Measurements from ENCODE around the gene PCNT. TPM values are rescaled to one million over a fixed set of nuclear protein-coding genes. Genes with fewer than 3 reads are reported as not detected.

PCNT gene
- total RNA-seq, 1 donor, result 19.2 TPM

DNA sequence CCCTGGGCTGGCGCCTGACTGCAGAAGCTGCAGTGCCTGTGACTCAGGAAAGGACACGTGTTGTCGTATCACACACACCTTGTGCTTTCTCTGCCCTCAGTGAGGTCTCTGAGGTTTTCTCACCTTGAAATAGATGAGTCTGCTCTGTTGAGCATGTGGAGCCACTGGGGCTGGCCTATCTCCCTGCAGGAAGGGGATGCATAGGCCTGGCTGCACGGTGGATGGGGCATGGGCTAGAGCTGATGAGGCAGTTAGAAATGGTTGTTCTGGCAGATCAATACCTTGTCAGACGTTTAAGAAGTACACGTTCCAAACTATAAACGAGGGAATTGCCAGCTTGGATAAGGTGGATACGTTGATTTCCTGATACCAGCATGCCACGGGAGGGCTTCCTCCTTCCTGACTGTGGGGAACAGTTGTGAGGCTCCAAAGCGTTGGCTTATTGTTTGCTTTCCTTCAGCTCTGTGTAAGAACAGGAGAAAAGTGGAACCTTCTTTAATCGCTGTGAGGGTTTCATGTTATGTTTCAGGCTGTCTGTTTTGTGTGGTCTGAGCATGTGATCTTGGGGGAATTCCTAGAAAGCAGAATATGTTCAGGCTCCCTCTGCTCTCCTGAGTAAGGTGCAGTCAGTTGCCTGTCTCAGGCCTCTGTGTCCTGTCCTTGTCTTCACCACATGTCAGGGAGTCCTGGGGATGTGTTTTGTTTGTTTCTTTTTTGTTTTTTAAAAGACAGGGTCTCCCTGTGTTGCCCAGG is 44.8 kb downstream of the PCNT start:
- DNase-seq (ENCODE audit: insufficient read length, low spot score, missing footprints), result peak; percentile 65
- TF ChIP-seq, protein P1, sequence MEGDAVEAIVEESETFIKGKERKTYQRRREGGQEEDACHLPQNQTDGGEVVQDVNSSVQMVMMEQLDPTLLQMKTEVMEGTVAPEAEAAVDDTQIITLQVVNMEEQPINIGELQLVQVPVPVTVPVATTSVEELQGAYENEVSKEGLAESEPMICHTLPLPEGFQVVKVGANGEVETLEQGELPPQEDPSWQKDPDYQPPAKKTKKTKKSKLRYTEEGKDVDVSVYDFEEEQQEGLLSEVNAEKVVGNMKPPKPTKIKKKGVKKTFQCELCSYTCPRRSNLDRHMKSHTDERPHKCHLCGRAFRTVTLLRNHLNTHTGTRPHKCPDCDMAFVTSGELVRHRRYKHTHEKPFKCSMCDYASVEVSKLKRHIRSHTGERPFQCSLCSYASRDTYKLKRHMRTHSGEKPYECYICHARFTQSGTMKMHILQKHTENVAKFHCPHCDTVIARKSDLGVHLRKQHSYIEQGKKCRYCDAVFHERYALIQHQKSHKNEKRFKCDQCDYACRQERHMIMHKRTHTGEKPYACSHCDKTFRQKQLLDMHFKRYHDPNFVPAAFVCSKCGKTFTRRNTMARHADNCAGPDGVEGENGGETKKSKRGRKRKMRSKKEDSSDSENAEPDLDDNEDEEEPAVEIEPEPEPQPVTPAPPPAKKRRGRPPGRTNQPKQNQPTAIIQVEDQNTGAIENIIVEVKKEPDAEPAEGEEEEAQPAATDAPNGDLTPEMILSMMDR (IDR thresholded peaks at IDR 0.05; ENCODE audit: extremely low read depth, low read depth, low read length), result no peak
- H3K4me3 ChIP-seq (ENCODE audit: insufficient read depth, low read length), result no peak overlapping the region
- H3K36me3 ChIP-seq (ENCODE audit: insufficient read depth, low read length), result peaks cover 18% of the 10 kb centered on the region
- no peaks in the 10 kb centered on the region for H3K27me3 ChIP-seq (ENCODE audit: insufficient read depth, low read length)
- H3K27ac ChIP-seq (ENCODE audit: low read depth, low read length), result no peak overlapping the region
- H3K9me3 ChIP-seq (ENCODE audit: low read depth, low read length), result no peaks in the 10 kb centered on the region
- no peak overlapping the region for H3K4me2 ChIP-seq (ENCODE audit: insufficient read depth, low read length)
- peaks cover 34% of the 10 kb centered on the region for H3K79me2 ChIP-seq (ENCODE audit: insufficient read depth, low read length)
- no peaks in the 10 kb centered on the region for H3K4me1 ChIP-seq (ENCODE audit: insufficient read depth, low read length)
- peaks cover 8% of the 10 kb centered on the region for H4K20me1 ChIP-seq (ENCODE audit: insufficient read depth, low read length)
- no peak overlapping the region for H2AFZ ChIP-seq (ENCODE audit: low read length)

GRCh38 chr21:46369520-46370235 is 45.7 kb downstream of the PCNT start:
- H3K4me1 ChIP-seq (ENCODE audit: insufficient read depth, low read length), result no peaks in the 10 kb centered on the region
- H3K36me3 ChIP-seq (ENCODE audit: insufficient read depth, low read length), result peaks cover 14% of the 10 kb centered on the region
- H3K4me3 ChIP-seq (ENCODE audit: insufficient read depth, low read length), result no peak overlapping the region
- H3K79me2 ChIP-seq (ENCODE audit: insufficient read depth, low read length), result peaks cover 38% of the 10 kb centered on the region
- no peak overlapping the region for H3K4me2 ChIP-seq (ENCODE audit: insufficient read depth, low read length)
- DNase-seq (ENCODE audit: insufficient read length, low spot score, missing footprints), result peak; percentile 75
- no peak overlapping the region for H3K27ac ChIP-seq (ENCODE audit: low read depth, low read length)
- no peaks in the 10 kb centered on the region for H3K27me3 ChIP-seq (ENCODE audit: insufficient read depth, low read length)
- H2AFZ ChIP-seq (ENCODE audit: low read length), result no peak overlapping the region
- H3K9me3 ChIP-seq (ENCODE audit: low read depth, low read length), result no peaks in the 10 kb centered on the region
- TF ChIP-seq, protein P1 (IDR thresholded peaks at IDR 0.05; ENCODE audit: extremely low read depth, low read depth, low read length), result no peak
- H4K20me1 ChIP-seq (ENCODE audit: insufficient read depth, low read length), result peaks cover 8% of the 10 kb centered on the region

DNA sequence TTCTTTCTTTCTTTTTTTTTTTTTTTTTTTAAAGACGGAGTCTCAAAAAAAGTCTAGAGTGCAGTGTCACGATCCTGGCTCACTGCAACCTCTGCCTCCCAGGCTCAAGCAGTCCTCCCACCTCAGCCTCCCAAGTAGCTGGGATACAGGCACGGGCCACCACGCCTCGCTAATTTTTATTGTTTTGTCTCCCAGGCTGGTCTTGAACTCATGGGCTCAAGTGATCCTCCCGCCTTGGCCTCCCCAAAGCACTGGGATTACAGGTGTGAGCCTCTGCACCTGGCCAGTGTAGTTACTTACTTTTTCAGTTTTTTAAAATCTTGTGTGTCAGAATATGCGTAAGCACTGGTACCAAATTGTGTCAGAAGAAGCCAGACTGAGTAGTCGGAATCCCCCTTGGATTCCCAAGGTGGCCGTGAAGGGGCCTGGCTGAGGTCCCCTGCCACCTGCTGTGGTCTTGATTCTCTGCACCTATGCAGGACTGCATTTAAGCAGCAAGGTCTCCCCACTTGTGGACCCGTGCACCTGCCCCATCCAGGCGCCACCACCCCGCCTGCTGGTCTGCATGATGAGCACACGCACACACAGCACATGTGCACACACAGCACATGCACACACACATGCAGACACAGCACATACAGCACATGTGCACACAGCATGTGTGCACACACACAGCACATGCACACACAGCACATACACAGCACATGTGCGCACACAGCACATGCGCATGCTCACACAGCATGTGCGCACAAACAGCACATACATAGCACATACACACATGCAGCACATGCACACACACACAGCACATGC is 47.5 kb downstream of the PCNT start:
- DNase-seq (ENCODE audit: insufficient read length, low spot score, missing footprints), result peak; percentile 77
- Histone ChIP-seq H3K4me1 (ENCODE audit: insufficient read depth, low read length) (no peaks in the 10 kb centered on the region), H2AFZ (ENCODE audit: low read length) (no peak overlapping the region), H3K36me3 (ENCODE audit: insufficient read depth, low read length) (peaks cover 6% of the 10 kb centered on the region), H3K4me3 (ENCODE audit: insufficient read depth, low read length) (no peak overlapping the region), H3K27me3 (ENCODE audit: insufficient read depth, low read length) (no peaks in the 10 kb centered on the region), H3K9me3 (ENCODE audit: low read depth, low read length) (no peaks in the 10 kb centered on the region), H3K4me2 (ENCODE audit: insufficient read depth, low read length) (no peak overlapping the region), H3K27ac (ENCODE audit: low read depth, low read length) (no peak overlapping the region), H4K20me1 (ENCODE audit: insufficient read depth, low read length) (peaks cover 8% of the 10 kb centered on the region), H3K79me2 (ENCODE audit: insufficient read depth, low read length) (peaks cover 50% of the 10 kb centered on the region)
- TF ChIP-seq, protein P1 (IDR thresholded peaks at IDR 0.05; ENCODE audit: extremely low read depth, low read depth, low read length), result no peak
